ENCODE measurements around the gene CARD11. TPM values are rescaled to one million over a fixed set of nuclear protein-coding genes. Genes with fewer than 3 reads are reported as not detected.

The CARD11 gene
- total RNA-seq, 1 experiment from 2014 or later = 0.82 TPM

DNA sequence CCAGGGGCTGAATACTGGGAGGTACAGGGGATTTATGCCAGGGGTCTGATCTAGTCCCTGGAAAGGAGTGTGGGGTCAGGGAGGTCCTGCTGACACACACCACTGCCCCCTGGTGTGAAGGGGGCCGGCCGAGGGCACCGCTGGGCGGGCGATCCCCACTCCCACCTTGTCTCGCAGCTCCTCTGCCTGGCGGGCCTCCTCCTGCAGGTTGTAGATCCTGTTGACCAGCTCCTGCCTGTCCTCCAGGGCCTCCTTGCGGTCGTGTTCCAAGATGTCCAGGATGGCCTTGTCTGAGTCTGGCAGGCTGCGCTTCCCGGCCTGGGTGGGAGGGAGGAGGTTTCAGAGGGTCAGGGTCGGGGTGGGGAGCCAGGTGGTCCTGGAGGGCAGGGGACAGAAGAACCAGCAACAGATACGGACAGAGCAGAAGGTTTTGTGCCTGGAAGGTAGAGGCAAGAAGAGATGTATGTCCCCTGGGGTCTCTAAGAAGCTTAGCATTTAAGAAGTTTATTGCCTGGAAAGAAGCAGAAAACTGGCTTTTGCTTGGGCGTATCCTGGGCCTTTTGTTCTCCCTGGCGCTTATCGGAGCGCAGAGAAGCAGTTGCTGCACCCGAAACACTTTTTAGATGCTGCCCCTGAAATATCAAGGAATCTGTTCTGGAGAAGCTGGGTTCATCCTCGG lies 105.0 kb downstream of the CARD11 start:
- no TSS peak for BruUV-seq (replicated peaks)
- DNase-seq (ENCODE audit: low read depth, low spot score) (no peak), ATAC-seq (no peak)
- H3K4me1 ChIP-seq (ENCODE audit: control insufficient read depth, insufficient read depth, low read length) = no peaks in the 10 kb centered on the region
- intact Hi-C loops (cut with micrococcal nuclease; ENCODE audit: unreplicated experiment) = no loop called here
- TF ChIP-seq, protein P1, sequence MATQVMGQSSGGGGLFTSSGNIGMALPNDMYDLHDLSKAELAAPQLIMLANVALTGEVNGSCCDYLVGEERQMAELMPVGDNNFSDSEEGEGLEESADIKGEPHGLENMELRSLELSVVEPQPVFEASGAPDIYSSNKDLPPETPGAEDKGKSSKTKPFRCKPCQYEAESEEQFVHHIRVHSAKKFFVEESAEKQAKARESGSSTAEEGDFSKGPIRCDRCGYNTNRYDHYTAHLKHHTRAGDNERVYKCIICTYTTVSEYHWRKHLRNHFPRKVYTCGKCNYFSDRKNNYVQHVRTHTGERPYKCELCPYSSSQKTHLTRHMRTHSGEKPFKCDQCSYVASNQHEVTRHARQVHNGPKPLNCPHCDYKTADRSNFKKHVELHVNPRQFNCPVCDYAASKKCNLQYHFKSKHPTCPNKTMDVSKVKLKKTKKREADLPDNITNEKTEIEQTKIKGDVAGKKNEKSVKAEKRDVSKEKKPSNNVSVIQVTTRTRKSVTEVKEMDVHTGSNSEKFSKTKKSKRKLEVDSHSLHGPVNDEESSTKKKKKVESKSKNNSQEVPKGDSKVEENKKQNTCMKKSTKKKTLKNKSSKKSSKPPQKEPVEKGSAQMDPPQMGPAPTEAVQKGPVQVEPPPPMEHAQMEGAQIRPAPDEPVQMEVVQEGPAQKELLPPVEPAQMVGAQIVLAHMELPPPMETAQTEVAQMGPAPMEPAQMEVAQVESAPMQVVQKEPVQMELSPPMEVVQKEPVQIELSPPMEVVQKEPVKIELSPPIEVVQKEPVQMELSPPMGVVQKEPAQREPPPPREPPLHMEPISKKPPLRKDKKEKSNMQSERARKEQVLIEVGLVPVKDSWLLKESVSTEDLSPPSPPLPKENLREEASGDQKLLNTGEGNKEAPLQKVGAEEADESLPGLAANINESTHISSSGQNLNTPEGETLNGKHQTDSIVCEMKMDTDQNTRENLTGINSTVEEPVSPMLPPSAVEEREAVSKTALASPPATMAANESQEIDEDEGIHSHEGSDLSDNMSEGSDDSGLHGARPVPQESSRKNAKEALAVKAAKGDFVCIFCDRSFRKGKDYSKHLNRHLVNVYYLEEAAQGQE (IDR thresholded peaks at IDR 0.05; ENCODE audit: insufficient read depth in 1 of 2, low read depth in 2 of 2, low read length in 1 of 2) = no peak
- TF ChIP-seq SIN3A (IDR thresholded peaks at IDR 0.05; ENCODE audit: borderline replicate concordance, insufficient read depth, low read depth, low read length) = no peak
- TF ChIP-seq TCF7L2 (IDR thresholded peaks at IDR 0.05; ENCODE audit: low read depth, low read length) = no peak
- TF ChIP-seq POLR2AphosphoS5 (IDR thresholded peaks at IDR 0.05; ENCODE audit: low read depth, low read length) = no peak
- TF ChIP-seq, protein P2, sequence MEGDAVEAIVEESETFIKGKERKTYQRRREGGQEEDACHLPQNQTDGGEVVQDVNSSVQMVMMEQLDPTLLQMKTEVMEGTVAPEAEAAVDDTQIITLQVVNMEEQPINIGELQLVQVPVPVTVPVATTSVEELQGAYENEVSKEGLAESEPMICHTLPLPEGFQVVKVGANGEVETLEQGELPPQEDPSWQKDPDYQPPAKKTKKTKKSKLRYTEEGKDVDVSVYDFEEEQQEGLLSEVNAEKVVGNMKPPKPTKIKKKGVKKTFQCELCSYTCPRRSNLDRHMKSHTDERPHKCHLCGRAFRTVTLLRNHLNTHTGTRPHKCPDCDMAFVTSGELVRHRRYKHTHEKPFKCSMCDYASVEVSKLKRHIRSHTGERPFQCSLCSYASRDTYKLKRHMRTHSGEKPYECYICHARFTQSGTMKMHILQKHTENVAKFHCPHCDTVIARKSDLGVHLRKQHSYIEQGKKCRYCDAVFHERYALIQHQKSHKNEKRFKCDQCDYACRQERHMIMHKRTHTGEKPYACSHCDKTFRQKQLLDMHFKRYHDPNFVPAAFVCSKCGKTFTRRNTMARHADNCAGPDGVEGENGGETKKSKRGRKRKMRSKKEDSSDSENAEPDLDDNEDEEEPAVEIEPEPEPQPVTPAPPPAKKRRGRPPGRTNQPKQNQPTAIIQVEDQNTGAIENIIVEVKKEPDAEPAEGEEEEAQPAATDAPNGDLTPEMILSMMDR (IDR thresholded peaks at IDR 0.05) = no peak
- no peak overlapping the region for H3K27ac ChIP-seq (ENCODE audit: low read length)
- H3K27me3 ChIP-seq (ENCODE audit: control insufficient read depth, insufficient read depth, low read length) = peaks cover 26% of the 10 kb centered on the region
- ChIA-PET POLR2A (interaction anchor here (0.6 kb wide), 1 partner anchor 50 kb away, joined by 3 read pairs; no protein-coding TSS in a partner anchor), CTCF (interaction anchor here (0.6 to 1.0 kb wide), 2 partner anchors 91 to 488 kb away, joined by 3 to 4 read pairs; no protein-coding TSS in a partner anchor)
- H3K4me3 ChIP-seq (ENCODE audit: low read depth in 2 of 2, low read length in 2 of 2) = no peak overlapping the region
- H3K36me3 ChIP-seq (ENCODE audit: control insufficient read depth, insufficient read depth, low read length) = no peaks in the 10 kb centered on the region
- H3K9me3 ChIP-seq (ENCODE audit: control insufficient read depth, insufficient read depth, low read depth, low read length) = no peaks in the 10 kb centered on the region
- in situ Hi-C loops (cut with HindIII; ENCODE audit: low pct_unique_long_range_greater_than_20kb, low sequenced_read_pairs) = no loop called here

DNA sequence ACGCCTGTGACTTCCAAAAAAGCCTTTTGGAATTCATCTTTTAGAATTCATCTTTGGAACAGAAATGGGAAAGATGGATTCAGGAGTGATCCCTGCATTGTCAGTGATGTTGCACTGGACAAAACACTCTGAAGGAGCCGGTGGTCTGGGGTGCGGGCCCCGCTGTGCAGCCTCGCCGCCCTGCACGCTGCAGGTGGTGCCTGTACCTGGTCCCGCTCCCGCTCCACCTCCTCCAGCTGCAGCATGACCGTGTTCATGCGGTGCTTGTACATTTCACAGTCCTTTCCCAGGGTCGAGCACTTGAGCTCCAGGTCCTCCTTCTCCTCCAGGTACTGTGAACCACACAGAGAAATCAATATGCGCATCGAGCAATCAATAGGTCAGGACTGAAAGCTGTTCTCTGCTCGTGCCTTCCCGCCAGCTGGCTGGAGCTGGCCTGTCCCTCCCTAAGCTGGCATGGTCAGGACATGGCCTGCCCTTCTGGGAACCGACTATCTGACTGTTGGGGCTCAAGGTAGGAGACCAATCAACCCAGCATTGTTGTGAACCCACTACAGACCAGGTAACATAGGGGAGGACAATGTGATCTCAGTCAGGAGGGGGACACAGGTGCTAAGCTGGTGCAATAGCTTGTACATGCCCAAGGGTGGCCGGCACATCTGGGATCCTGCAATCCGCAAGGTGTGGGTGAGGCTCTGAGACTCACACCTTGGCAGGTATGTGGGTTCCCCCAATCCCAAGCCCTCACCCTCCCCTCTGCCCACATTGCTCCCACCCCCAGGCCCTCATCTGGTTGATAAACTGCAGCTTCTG lies 105.8 kb downstream of the CARD11 start:
- Histone ChIP-seq H3K4me1 (ENCODE audit: control insufficient read depth, insufficient read depth, low read length) (no peaks in the 10 kb centered on the region), H3K9me3 (ENCODE audit: control insufficient read depth, insufficient read depth, low read depth, low read length) (no peaks in the 10 kb centered on the region), H3K27me3 (ENCODE audit: control insufficient read depth, insufficient read depth, low read length) (peaks cover 26% of the 10 kb centered on the region), H3K4me3 (ENCODE audit: low read depth in 2 of 2, low read length in 2 of 2) (no peak overlapping the region), H3K36me3 (ENCODE audit: control insufficient read depth, insufficient read depth, low read length) (no peaks in the 10 kb centered on the region), H3K27ac (ENCODE audit: low read length) (no peak overlapping the region)
- intact Hi-C loops (cut with micrococcal nuclease; ENCODE audit: unreplicated experiment) = no loop called here
- CTCF ChIA-PET = interaction anchor here (0.6 to 1.0 kb wide), 2 partner anchors 91 to 489 kb away, joined by 3 to 4 read pairs; no protein-coding TSS in a partner anchor
- POLR2A ChIA-PET = interaction anchor here (0.6 kb wide), 1 partner anchor 51 kb away, joined by 3 read pairs; no protein-coding TSS in a partner anchor
- in situ Hi-C loops (cut with HindIII; ENCODE audit: low pct_unique_long_range_greater_than_20kb, low sequenced_read_pairs) = no loop called here
- DNase-seq (ENCODE audit: low read depth, low spot score) (no peak), ATAC-seq (no peak; the same call in 1 of the 2 replicates)
- TF ChIP-seq, protein P1 (IDR thresholded peaks at IDR 0.05; ENCODE audit: insufficient read depth in 1 of 2, low read depth in 2 of 2, low read length in 1 of 2) = no peak
- TF ChIP-seq SIN3A (IDR thresholded peaks at IDR 0.05; ENCODE audit: borderline replicate concordance, insufficient read depth, low read depth, low read length) (no peak), POLR2AphosphoS5 (IDR thresholded peaks at IDR 0.05; ENCODE audit: low read depth, low read length) (no peak), TCF7L2 (IDR thresholded peaks at IDR 0.05; ENCODE audit: low read depth, low read length) (no peak)
- TF ChIP-seq, protein P2 (IDR thresholded peaks at IDR 0.05) = no peak
- BruUV-seq (replicated peaks) = no TSS peak
